ACHN (cell line): ENCODE results near the gene NECTIN4.

Experiments used
- DNase-seq: peaks from one replicate; pipeline ENCODE4 v3.0.0-alpha.2; 2015
- in situ Hi-C: cut with HindIII; loops from 2 replicates; pipeline ENCODE4 v1.10.0; 2017; ENCODE audit warnings: low sequenced_read_pairs, low pct_ligation_motif_present, low pct_unique_long_range_greater_than_20kb

The NECTIN4 gene

GRCh38 chr1:161086457-161086856, 2.9 kb downstream of the NECTIN4 start:
- DNase-seq: no peak

GRCh38 chr1:161085165-161085564, 4.2 kb downstream of the NECTIN4 start:
- in situ Hi-C loops: no loop called here
- no peak for DNase-seq

More at GRCh38 chr1:161086457-161086856, 2.9 kb downstream of the NECTIN4 start:
- in situ Hi-C loops: no loop called here

- in situ Hi-C loops: no loop called here
- DNase-seq: no peak
Observed at GRCh38 chr1:161084597-161084988, 4.8 kb downstream of the NECTIN4 start.

GRCh38 chr1:161083748-161084596, 5.4 kb downstream of the NECTIN4 start:
- in situ Hi-C loops: no loop called here
- DNase-seq: no peak

GRCh38 chr1:161082996-161083747, 6.2 kb downstream of the NECTIN4 start:
- DNase-seq: peak; percentile 86
- in situ Hi-C loops: no loop called here

GRCh38 chr1:161082483-161082882, 6.9 kb downstream of the NECTIN4 start:
- in situ Hi-C loops: no loop called here
- no peak for DNase-seq

GRCh38 chr1:161081519-161081918, 7.8 kb downstream of the NECTIN4 start:
- in situ Hi-C loops: no loop called here
- DNase-seq: no peak

- DNase-seq: no peak
- in situ Hi-C loops: no loop called here
Observed at GRCh38 chr1:161080441-161081405, 8.6 kb downstream of the NECTIN4 start.

GRCh38 chr1:161079436-161080110, 9.8 kb downstream of the NECTIN4 start:
- in situ Hi-C loops: no loop called here
- no peak for DNase-seq

- in situ Hi-C loops: no loop called here
- no peak for DNase-seq
Observed at GRCh38 chr1:161077426-161077825, 11.9 kb downstream of the NECTIN4 start.

- DNase-seq: no peak
- in situ Hi-C loops: no loop called here
Observed at GRCh38 chr1:161076410-161076809, 12.9 kb downstream of the NECTIN4 start.

- in situ Hi-C loops: no loop called here
- DNase-seq: no peak
Observed at GRCh38 chr1:161074676-161075368, 14.5 kb downstream of the NECTIN4 start.

- in situ Hi-C loops: no loop called here
- DNase-seq: no peak
Observed at GRCh38 chr1:161073474-161074121, 15.8 kb downstream of the NECTIN4 start.

- in situ Hi-C loops: no loop called here
- no peak for DNase-seq
Observed at GRCh38 chr1:161072751-161073449, 16.5 kb downstream of the NECTIN4 start.

- in situ Hi-C loops: no loop called here
- DNase-seq: peak; percentile 57
Observed at GRCh38 chr1:161071886-161072371, 17.4 kb downstream of the NECTIN4 start.

- DNase-seq: no peak
- in situ Hi-C loops: no loop called here
Observed at GRCh38 chr1:161070761-161071160, 18.6 kb downstream of the NECTIN4 start.
